GM18870 (cell line): Measurements from ENCODE around the gene TMEM63B.
"Not testable (repeated sequence)": the region's sequence is repeated elsewhere in the genome, so short reads cannot be mapped to it uniquely, and the experiment has no call there.

Source experiments
- ATAC-seq: cut with Tn5 transposase; IDR thresholded peaks from one replicate; pipeline ENCODE4 v1.9.1; 2021; ENCODE audit warnings: moderate library complexity; ENCODE audit not compliant: unreplicated experiment

Gene TMEM63B

DNA sequence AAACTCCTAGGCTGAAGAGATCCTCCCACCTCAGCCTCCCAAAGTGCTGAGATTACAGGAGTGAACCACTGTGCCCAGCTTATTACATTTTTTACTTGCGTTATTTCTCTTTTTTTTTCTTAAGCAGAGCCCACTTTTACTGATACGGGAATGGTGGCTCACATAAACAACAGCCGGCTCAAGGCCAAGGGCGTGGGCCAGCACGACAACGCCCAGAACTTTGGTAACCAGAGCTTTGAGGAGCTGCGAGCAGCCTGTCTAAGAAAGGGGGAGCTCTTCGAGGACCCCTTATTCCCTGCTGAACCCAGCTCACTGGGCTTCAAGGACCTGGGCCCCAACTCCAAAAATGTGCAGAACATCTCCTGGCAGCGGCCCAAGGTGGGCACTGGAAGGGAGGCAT lies 41.8 kb downstream of the TMEM63B start:
- no peak for ATAC-seq

DNA sequence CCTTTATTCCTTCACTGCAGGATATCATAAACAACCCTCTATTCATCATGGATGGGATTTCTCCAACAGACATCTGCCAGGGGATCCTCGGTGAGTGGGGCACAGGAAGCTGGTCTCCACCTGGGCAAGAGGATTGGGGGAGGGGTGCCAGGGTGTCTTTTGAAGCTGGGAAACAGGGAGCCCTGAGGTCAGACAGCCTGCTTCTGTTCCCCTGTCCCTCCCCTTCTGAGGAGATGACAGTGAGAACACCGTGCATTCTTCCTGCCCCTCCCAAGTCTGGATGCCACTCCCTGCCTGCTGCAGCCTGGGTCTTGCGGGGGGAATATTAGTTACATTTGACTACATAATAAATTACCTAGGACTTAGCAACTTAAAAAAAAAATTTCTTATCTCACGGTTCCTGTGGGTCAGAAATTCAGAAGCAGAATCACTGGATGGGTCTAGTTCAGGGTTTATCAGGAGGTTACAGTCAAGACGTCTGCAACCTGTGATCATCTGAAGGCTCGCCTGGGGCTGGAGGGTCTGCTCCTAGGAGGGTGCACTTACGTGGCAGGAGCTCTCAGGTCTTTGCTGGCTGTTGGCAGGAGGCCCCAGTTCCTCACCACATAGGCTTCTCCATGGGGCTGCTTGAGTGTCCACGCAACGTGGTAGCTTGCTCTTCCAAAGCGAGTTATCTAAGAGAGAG lies 42.7 kb downstream of the TMEM63B start:
- ATAC-seq: no peak

DNA sequence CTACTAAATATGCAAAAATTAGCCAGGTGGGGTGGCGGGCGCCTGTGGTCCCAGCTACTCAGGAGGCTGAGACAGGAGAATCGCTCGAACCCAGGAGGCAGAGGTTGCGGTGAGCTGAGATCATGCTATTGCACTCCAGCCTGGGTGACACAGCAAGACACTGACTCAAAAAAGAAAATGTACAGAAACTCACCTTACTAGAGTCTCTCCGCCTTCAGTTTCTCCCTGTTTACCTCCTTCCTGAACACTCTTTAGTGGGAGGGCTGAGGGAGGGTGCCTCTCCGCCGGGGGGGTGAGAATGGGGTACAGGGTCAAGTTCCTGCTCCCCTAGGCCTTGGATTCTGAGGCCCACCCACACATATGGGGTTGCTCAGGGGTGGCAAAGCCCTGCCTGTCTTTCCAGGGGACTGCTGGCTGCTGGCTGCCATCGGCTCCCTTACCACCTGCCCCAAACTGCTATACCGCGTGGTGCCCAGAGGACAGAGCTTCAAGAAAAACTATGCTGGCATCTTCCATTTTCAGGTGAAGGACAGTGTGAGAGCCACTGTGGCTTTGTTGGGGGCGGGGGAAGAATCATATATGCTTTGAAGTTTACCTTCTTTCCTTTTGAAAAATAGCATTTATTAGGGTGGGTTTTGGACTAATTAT lies 44.7 kb downstream of the TMEM63B start:
- ATAC-seq: no peak

DNA sequence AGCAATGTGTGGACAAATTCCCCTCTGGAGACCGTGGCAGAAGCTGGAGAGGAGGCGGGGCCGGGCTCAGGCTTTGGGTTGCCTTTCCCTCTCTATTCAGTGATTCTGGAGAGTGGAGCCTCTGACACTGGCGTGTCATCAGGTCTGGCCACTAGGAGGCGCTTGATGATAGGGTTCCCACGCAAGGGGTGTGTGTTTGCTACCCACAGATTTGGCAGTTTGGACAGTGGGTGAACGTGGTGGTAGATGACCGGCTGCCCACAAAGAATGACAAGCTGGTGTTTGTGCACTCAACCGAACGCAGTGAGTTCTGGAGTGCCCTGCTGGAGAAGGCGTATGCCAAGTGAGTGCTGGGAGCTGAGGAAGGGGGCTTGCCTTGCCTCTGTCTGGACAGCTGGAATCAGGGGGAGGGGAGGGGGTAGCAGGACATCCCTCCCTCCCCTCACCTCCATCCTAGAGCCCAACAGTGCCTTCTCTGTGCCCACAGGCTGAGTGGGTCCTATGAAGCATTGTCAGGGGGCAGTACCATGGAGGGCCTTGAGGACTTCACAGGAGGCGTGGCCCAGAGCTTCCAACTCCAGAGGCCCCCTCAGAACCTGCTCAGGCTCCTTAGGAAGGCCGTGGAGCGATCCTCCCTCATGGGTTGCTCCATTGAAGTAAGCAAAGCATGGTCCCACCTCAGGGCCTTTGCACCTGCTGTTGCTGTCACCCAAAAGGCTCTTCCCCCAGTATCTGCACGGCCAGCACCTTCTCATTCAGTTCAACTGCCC lies 45.6 kb downstream of the TMEM63B start:
- no peak for ATAC-seq

DNA sequence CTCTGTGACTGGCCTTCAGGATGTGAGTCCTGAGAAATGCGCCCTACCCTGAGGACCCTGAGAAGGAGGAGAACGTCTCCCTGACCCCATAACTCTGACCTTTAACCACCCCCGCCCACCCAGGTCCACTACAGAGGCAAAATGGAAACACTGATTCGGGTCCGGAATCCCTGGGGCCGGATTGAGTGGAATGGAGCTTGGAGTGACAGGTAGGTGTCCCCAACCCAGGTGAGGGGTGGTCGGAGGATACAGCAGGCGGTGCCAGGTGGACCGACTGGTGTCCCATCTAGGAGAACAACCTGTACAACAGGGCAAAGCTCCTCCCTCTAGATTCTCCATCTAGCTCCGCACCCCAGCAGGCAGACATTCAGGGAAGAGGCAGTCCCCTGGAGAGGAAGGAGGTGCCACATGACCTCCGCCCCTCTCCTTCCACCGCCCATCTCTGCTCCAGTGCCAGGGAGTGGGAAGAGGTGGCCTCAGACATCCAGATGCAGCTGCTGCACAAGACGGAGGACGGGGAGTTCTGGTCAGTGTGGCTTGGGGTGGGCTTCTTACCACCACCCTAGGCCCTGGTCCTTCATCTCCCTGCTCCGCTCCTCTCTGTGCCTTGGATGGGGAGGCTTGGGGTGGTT lies 48.9 kb downstream of the TMEM63B start:
- ATAC-seq: no peak

DNA sequence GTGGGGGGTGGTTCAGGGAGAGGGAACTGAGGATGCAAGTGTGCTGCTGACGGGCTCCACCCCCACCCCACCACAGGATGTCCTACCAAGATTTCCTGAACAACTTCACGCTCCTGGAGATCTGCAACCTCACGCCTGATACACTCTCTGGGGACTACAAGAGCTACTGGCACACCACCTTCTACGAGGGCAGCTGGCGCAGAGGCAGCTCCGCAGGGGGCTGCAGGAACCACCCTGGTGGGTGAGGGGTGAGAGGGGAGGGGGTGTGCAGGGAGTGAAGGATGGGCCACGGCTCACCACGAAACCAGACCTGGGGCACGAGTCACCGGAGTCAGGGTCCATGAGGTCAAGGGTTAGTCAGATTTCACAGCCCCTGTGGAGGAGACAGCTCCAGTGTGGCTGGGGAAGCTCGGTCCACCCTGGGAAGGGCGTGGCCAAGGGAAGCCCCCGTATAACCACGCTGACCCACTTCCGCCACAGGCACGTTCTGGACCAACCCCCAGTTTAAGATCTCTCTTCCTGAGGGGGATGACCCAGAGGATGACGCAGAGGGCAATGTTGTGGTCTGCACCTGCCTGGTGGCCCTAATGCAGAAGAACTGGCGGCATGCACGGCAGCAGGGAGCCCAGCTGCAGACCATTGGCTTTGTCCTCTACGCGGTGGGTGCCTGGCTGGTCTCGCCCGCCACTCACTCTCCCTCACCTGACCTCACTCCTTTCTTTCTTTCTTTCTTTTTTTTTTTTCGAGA lies 49.6 kb downstream of the TMEM63B start:
- ATAC-seq: no peak

DNA sequence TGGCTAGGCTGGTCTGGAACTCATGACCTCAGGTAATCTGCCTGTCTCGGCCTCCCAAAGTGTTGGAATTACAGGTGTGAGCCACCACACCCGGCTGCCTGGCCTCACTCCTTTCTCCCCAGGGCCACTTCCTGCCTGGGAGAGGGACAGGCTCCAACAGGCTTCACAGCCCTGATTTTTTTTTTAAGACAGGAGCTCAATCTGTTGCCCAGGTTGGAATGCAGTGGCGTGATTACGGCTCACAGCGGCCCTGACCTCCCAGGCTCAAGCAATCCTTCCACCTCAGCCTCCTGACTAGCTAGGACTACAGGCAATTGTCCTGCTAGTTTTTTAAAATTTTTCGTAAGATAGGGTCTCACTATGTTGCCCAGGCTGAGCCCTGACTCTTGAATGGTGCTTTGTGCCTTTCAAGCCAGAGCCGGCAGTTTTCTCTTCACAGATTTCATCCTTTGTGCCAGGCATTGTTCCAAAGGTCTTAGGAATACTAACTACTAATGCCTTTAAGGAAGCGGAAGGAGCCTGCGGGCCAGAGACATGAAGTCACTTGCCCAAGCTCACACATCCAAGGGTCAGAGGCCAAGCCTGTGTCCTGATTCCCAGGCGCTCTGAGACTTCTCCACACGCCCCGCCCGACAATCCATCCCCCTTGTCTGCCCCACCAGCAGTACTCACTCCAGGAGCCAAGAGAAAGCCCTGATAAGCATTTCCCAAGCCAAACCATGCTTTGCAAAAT lies 50.5 kb downstream of the TMEM63B start:
- ATAC-seq: no peak

DNA sequence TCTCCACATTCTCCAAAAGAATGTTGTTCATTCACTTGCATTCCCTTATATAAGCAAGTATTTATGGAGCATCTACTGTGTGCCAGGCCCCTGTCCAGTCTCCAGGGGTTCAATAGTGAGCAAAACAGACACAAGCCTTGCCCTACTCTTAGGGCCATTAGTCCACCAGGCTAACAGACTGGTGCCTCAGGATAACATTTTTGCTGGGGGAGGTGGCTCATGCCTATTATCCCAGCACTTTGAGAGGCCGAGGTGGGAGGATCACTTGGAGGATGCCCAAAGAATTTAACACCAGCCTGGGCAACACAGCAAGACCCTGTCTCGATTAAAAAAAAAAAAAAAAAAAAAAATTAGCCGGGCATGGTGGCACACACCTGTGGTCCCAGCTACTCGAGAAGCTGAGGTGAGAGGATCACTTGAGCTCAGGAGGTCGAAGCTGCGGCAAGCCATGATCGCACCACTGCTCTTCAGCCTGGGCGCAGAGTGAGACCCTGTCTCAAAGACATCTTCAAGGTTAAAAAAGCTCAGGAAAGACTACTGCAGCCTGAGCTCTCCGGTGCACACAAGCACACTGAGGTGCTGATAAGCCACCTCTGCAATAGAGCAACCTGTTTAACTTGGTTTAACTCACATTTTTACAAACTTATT lies 51.2 kb downstream of the TMEM63B start:
- no peak for ATAC-seq

DNA sequence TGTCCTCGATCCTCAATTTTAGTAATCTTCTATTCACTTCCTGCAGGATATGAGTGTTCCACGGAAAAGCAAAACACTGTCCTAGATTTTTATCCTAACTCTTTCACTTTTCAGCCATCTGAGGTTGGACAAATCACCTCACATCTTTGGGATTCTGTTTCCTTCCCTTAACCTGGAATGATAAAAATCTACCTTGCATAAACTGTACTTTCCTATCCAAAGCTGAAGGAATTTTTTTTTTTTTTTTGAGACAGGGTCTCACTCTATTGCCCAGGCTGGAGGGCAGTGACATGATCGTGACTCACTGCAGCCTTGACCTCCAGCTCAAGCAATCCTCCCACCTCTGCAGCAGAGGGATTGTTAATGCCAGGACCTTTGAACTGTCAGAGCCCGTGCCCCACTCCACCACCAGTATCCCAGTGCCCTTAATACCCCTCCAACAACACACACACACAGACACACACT lies 51.8 kb downstream of the TMEM63B start:
- no peak for ATAC-seq

DNA sequence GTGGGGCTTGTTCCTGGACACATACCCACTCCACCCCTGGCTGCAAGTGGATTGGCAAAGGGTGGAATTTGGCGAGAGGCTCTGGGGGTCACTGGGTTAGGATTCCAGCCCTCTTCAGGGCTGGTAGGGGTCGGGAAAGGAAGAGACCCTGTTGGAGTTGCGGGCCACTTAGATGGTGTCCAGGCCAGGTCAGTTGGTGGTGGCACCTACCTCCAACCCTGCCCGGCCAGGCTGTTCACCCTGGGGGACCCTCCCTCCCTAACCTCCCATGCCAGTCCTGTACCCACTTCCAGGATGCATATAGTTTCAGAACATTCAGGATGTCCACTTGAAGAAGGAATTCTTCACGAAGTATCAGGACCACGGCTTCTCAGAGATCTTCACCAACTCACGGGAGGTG lies 52.3 kb downstream of the TMEM63B start:
- ATAC-seq: no peak

DNA sequence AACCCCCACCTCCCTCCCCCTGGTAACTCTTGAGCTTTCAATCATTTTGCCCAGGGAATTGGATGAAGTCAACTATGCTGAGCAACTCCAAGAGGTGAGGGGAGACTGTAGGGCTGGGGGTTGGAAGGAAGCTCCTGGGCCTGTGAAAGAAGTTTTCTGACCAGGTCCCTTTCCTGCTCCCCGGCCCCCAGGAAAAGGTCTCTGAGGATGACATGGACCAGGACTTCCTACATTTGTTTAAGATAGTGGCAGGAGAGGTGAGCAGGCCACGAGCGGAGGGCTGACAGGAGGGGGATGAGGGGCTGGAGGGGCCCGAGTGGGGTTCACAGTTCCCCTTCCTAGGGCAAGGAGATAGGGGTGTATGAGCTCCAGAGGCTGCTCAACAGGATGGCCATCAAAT lies 53.1 kb downstream of the TMEM63B start:
- no peak for ATAC-seq

DNA sequence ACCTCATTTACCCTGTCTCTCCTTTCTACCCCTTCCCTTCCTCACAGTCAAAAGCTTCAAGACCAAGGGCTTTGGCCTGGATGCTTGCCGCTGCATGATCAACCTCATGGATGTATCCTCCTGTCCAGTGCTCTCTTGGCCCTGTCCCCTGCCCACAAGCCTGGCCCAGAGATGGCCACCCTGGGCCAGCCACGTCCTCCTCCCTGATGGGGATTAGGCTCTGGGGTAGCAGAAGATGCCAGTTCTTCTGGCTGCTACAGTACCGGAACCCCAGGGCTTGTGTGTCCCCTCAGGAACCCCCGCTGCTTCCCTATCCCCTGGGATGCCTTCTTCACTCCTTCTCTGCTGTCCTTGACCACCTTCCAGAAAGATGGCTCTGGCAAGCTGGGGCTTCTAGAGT lies 53.5 kb downstream of the TMEM63B start:
- ATAC-seq: no peak

DNA sequence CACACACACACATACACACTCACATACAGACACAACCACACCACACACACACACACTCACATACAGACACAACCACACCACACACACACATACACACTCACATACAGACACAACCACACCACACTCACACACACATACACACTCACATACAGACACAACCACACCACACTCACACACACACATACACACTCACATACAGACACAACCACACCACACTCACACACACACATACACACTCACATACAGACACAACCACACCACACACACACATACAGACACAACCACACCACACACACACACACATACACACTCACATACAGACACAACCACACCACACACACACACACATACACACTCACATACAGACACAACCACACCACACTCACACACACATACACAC lies 54.4 kb downstream of the TMEM63B start:
- not testable (repeated sequence) for ATAC-seq

DNA sequence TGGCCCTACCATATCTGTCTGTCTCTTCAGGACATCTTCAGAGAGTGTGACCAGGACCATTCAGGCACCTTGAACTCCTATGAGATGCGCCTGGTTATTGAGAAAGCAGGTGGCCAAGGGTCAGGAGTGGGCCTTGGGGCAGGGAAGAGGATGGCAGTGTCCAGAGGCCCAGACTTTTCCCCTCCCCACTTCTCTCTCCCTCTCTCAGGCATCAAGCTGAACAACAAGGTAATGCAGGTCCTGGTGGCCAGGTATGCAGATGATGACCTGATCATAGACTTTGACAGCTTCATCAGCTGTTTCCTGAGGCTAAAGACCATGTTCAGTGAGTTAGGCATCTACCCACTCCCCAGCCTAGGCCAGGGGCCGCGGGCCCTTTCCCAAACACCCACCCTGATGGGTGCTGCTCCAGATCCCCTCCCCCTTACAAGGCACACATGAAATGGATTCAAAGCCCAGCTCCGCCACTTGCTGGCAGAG lies 55.6 kb downstream of the TMEM63B start:
- no peak for ATAC-seq

DNA sequence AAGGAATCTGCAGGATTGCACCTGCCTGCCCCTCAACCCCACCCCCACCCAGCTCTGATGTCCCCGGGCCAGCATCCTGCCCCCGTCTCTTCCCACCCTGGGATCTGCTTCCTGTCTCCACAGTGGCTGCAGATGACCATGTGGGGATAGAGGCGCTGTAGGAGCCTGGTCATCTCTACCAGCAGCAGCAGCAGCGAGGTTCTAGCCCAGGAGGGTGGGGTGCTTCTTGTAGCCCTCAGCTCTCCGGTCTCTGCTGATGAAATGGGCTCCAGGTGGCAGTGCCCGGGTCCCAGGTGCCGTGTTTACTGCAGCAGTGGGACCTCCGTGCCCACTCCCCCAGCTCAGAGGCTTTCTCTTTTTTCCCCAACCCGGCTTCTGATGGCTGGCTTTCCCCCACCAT lies 56.4 kb downstream of the TMEM63B start:
- ATAC-seq: no peak

DNA sequence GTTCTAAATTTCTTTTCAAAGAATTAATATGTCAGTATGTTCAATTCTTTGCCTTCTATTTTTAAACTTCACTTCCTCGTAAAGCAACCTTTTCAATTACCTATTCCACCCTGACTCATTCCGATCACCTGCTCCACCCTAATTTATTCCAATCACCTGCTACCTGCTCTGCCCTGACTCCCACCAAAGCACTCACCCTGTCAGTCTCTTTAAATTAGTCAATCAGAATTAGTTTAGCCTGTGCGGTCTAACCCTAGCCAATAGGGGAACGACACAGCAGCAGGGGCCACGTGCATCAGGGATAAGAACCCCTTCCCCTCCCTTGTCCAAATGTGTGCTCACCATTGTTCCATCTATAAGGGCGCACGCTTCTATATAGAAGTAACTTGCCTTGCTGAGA lies 58.0 kb downstream of the TMEM63B start:
- not testable (repeated sequence) for ATAC-seq

DNA sequence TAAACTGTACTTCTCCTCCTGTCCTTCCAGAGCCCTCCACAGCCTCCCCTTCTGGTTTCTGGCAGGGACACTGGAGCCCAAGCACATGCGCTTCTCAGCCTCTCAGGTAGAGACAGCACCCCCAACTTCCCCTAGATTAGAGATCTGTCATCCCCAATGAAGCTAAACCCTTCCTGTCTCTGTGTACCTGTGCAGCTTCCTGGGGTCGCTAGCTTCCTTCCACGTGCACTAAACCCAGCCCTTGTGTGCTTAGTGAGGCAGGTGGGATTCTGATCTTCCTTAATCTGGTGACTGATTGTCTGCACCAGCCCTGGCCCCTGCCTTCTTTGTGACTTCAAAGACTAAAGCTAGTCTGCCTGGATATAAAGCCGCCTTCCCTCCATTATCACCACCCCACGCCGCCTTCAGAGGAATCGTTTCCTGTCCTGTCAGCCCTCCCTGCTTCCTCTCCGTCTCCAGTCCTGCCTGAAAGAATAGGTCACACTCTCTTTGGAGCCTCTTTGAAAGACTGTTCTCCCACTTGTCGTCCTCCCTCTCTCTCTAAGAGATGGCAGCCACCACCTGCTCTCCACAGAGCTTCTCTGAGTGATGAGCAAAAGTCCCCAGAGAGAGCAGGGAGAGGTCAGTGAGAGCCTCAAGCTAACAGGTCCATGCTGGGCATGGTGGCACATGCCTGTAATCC lies 58.7 kb downstream of the TMEM63B start:
- no peak for ATAC-seq

DNA sequence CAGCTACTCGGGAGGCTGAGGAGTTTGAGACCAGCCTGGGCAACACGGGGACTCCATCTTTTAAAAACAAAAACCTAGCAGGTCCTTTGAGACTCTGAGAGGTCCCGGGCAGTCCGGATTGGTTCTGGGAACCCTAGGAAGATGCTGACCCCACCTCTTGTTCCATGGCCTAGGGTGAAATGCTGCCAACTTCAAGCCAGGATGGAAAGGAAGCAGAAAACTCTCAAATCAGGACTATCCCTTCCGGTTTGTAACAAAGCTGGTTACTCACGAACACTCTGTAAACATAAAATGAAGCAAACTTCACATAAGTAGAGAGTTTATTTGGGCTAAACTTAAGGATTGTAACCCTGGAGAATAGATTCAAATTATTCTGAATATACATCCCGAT lies 59.3 kb downstream of the TMEM63B start:
- ATAC-seq: no peak

DNA sequence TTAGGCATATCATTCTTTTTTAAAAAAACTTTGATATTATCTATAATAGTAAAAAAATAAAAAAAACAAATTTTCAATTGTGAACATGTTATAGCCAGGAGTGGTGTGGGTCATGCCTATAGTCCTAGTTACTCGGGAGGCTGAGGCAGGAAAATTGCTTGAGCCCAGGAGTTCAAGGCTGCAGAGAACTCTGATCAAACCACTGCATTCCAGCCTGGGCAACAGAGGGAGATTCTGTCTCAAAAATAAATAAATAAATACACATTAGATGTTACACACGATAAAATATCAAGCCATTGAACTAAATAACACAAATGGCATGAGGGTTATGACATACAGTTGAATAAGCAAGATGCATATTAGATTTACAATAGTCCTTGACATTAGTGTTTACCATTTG lies 61.5 kb downstream of the TMEM63B start:
- ATAC-seq: no peak
